Lower lobe of right lung (tissue), 2 donors: Measurements from ENCODE around the gene AATK. TPM values are rescaled to one million over a fixed set of nuclear protein-coding genes. Genes with fewer than 3 reads are reported as not detected.
A peak's percentile ranks its signal among the peaks of the same experiment; 100 is the strongest.
"Not testable (repeated sequence)": the region's sequence is repeated elsewhere in the genome, so short reads cannot be mapped to it uniquely, and the experiment has no call there.

Experiments used
- ATAC-seq, 2 donors: fragments of 200-7000 bp; cut with Tn5 transposase; one replicate each; pipeline ENCODE4 v1.9.1; 2020 to 2022; ENCODE audit warnings: mild to moderate bottlenecking in 2 of 2, moderate library complexity in 2 of 2
- DNase-seq: peaks from one replicate; pipeline ENCODE4 v3.0.0-alpha.2; 2020
- H3K27ac ChIP-seq: fragments of 200-600 bp; one replicate; pipeline ENCODE4 v1.8.0; 2022
- H3K27me3 ChIP-seq: fragments of 200-600 bp; one replicate; pipeline ENCODE4 v1.8.0; 2022; ENCODE audit warnings: low read depth
- H3K36me3 ChIP-seq: fragments of 200-600 bp; one replicate; pipeline ENCODE4 v1.8.0; 2022; ENCODE audit warnings: mild to moderate bottlenecking
- H3K4me1 ChIP-seq: fragments of 200-600 bp; one replicate; pipeline ENCODE4 v1.8.0; 2022
- H3K4me3 ChIP-seq: fragments of 200-600 bp; one replicate; pipeline ENCODE4 v1.8.0; 2022; ENCODE audit warnings: mild to moderate bottlenecking
- H3K9me3 ChIP-seq: fragments of 200-600 bp; one replicate; pipeline ENCODE4 v1.8.0; 2022
- intact Hi-C: fragments of 100-400 bp; cut with DNase I; formaldehyde crosslinking; loops from one replicate; pipeline ENCODE4 v1.11.0; 2022
- total RNA-seq: library from RNA; stranded (reverse); fragmentation: NEBNext Ultra II Directional; extraction: Animal tissue kit (Norgen Biotek cat#: 25700); gene quantifications from one replicate; pipeline ENCODE4 v1.2.1, GENCODE V29; 2021
- TF ChIP-seq, protein P1 (sequence below): fragments of 200-600 bp; IDR thresholded peaks from one replicate; pipeline ENCODE4 v1.8.0; 2022; ENCODE audit warnings: antibody characterized with exemption, mild to moderate bottlenecking
- donor health status: DM: no; HTN: yes; CAD: no; lungs with severe emphysema.

AATK gene
- total RNA-seq, 1 donor from 2014 or later, result 64.0 TPM

DNA sequence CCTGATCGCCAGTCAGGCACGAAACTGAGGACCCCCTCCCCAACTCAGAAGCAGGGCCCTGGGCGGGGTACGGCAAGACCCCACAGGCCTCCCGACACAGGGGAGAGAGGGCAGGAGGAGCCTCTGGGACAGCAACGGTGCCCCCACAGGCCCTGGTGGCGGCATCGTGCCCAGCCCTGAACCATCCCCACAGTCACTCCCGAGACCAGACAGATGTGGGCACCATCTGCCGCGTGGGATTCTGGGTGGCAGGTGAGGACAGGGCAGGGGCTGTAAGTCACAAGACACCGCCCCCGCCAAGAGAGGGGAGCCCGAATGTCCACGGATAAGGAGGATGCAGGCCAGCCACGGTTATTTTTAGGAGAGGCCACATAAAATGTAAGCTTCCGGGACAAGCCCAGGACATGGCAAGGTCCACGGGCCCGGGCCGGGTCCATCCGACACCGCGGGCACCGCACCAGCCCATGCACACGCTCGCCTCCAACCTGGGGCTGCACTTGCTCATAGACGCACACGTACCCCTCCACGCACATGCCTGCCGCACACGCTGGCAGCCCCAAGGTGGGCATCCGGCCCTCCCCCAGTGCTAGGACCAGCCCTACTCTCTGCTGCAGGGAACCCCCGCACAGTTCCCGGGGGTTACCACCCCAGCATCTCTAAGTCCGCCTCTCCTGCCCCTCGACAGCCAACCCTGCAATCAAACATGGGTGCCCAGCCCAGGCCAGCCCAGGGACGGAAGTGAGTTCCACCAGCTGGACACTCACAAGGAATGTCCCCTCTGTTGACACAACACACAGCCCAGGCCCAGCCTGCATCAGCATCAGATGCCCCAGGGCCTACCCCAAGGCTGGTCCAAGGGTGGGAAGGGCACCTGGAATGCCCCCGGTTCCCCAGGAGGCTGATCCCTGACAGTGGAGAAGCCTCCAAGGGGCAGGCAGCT, 8.9 kb downstream of the AATK start:
- ATAC-seq, result no peak
- Histone ChIP-seq H3K27me3 (peaks cover 8% of the 10 kb centered on the region), H3K36me3 (no peaks in the 10 kb centered on the region), H3K4me3 (no peak overlapping the region), H3K9me3 (no peaks in the 10 kb centered on the region), H3K4me1 (peaks cover 15% of the 10 kb centered on the region), H3K27ac (no peak overlapping the region)
- intact Hi-C loops, result no loop called here
- TF ChIP-seq, protein P1, sequence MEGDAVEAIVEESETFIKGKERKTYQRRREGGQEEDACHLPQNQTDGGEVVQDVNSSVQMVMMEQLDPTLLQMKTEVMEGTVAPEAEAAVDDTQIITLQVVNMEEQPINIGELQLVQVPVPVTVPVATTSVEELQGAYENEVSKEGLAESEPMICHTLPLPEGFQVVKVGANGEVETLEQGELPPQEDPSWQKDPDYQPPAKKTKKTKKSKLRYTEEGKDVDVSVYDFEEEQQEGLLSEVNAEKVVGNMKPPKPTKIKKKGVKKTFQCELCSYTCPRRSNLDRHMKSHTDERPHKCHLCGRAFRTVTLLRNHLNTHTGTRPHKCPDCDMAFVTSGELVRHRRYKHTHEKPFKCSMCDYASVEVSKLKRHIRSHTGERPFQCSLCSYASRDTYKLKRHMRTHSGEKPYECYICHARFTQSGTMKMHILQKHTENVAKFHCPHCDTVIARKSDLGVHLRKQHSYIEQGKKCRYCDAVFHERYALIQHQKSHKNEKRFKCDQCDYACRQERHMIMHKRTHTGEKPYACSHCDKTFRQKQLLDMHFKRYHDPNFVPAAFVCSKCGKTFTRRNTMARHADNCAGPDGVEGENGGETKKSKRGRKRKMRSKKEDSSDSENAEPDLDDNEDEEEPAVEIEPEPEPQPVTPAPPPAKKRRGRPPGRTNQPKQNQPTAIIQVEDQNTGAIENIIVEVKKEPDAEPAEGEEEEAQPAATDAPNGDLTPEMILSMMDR, result no peak
- DNase-seq, result no peak

DNA sequence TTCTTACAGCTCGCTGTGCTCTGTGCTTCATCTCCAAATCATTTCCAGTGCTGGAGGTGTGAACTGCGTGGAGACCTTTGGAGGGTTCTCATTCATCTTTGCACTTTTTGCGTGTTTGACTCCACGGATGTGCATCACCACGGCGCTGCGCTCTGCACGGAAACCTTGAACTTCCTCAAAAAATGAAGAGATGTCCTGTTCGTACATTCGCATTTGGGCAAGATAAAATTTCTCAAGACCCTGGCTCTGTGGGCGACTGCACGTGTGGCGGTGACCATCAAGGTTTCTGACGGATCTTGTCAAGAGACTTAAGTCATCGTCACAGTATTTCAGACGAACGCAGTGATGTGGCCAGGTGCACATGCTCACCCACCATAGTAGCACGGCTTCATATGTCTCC, 11.1 kb downstream of the AATK start:
- ATAC-seq, result no peak
- H3K9me3 ChIP-seq, result no peaks in the 10 kb centered on the region
- intact Hi-C loops, result no loop called here
- no peak overlapping the region for H3K4me3 ChIP-seq
- no peak overlapping the region for H3K27ac ChIP-seq
- H3K36me3 ChIP-seq, result no peaks in the 10 kb centered on the region
- H3K27me3 ChIP-seq, result peaks cover 4% of the 10 kb centered on the region
- TF ChIP-seq, protein P1, result no peak
- peaks cover 12% of the 10 kb centered on the region for H3K4me1 ChIP-seq
- peak; percentile 61 for DNase-seq

DNA sequence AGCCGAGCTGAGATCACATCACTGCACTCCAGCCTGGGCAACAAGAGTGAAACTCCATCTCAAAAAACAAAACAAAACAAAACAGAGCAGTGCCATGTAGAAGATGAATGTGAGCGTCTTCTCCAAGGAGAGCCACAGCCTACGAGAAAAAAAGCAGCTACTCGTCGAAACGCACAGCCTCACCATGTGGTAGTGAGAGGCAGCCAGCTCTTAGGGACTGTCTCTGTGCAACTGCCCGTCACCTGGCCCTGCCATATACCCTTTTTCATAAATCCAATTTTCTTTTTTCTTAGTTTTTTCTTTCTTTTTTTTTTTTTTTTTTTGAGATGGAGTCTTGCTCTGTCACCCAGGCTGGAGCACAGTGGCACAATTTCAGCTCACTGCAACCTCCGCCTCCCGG, 12.0 kb downstream of the AATK start:
- intact Hi-C loops, ATAC-seq, H3K27ac ChIP-seq, H3K9me3 ChIP-seq, H3K27me3 ChIP-seq, H3K4me3 ChIP-seq, H3K36me3 ChIP-seq: not testable (repeated sequence)
- peak; percentile 14 for DNase-seq
- peaks cover 12% of the 10 kb centered on the region for H3K4me1 ChIP-seq

DNA sequence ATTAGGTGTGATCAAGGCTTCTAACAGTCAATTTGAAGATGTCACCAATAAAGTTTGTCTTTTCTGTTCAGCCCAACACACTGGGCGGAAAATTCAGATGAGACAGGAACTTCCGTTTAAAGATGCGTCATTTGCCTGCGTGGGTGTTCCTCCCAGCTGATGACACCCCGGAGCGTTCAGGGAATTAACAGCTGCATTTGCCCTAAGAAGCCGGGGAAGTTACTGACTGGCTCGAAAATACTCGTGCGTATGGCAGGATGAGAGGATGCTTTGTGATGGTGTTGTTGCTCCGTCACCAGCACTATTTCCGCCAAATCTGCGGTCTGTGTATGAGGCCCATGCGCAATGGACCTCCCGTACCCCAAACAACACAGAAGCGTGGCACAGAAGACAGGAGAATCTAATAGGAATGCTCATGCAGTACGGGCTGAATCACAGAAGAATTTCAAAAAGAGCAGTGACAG, 12.6 kb downstream of the AATK start:
- intact Hi-C loops, result no loop called here
- Histone ChIP-seq H3K27ac (no peak overlapping the region), H3K9me3 (no peaks in the 10 kb centered on the region), H3K4me3 (no peak overlapping the region), H3K4me1 (peaks cover 12% of the 10 kb centered on the region), H3K27me3 (peaks cover 4% of the 10 kb centered on the region), H3K36me3 (no peaks in the 10 kb centered on the region)
- ATAC-seq (peak in 1 of 2 donors; percentile 12), DNase-seq (no peak)
- TF ChIP-seq, protein P1, result no peak

DNA sequence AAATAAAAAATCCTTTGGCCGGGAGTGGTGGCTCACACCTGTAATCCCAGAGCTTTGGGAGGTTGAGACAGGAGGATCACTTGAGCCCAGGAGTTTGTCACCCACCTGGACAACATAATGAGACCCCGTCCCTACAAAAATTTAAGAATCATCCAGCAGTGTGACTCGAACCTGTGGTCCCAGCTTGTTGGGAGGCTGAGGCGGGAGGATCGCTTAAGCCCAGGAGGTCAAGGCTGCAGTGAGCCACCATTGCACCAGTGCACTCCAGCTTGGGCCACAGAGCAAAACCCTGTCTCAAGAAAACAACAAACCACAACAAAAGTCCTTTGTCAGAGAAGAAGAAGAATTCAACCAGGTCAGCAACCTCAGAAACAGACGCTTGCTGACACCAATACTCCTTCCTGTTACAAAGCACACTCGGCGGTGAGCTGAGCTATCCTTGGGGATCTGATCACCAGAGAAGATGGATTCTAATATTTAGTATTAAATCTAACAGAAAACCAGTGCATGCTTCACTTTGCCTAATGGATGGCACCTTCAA, 13.7 kb downstream of the AATK start:
- no peak overlapping the region for H3K27ac ChIP-seq
- H3K4me1 ChIP-seq, result peaks cover 12% of the 10 kb centered on the region
- intact Hi-C loops, result no loop called here
- H3K4me3 ChIP-seq, result no peak overlapping the region
- H3K27me3 ChIP-seq, result peaks cover 4% of the 10 kb centered on the region
- H3K36me3 ChIP-seq, result no peaks in the 10 kb centered on the region
- TF ChIP-seq, protein P1, result no peak
- ATAC-seq (no peak), DNase-seq (no peak)
- no peaks in the 10 kb centered on the region for H3K9me3 ChIP-seq

DNA sequence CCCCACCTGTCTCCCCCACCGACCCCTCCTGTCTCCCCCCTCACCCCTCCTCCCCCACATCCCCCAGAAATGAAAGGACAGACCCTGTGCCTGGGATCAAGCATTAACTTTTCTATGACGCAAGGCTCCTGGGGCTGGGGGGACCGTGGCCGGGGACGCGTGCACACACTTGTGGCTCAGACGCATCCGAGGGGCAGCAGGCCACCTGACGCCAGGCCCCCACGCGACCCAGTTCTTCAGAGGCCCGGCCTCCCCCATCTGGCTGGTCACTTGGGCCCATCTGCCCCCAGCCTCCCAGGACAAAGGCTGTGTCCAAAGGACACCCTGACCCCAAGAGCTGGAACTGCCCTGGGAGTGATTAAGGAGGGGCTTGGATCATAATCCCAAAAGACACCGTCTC, 14.7 kb downstream of the AATK start:
- no peak for DNase-seq
- no peak for ATAC-seq
- Histone ChIP-seq H3K4me1 (peaks cover 12% of the 10 kb centered on the region), H3K4me3 (no peak overlapping the region), H3K36me3 (no peaks in the 10 kb centered on the region), H3K27me3 (peaks cover 4% of the 10 kb centered on the region), H3K27ac (no peak overlapping the region), H3K9me3 (no peaks in the 10 kb centered on the region)
- TF ChIP-seq, protein P1, result no peak
- intact Hi-C loops, result no loop called here
